NCI-H446 treated with DMSO at 0.1 percent for 48 hours (cell line): ENCODE data around the gene ARID5B.

Source experiments
- DNase-seq: peaks from one replicate; lab custom pipeline; 2025; lab: John Stamatoyannopoulos, UW

The ARID5B gene

DNA sequence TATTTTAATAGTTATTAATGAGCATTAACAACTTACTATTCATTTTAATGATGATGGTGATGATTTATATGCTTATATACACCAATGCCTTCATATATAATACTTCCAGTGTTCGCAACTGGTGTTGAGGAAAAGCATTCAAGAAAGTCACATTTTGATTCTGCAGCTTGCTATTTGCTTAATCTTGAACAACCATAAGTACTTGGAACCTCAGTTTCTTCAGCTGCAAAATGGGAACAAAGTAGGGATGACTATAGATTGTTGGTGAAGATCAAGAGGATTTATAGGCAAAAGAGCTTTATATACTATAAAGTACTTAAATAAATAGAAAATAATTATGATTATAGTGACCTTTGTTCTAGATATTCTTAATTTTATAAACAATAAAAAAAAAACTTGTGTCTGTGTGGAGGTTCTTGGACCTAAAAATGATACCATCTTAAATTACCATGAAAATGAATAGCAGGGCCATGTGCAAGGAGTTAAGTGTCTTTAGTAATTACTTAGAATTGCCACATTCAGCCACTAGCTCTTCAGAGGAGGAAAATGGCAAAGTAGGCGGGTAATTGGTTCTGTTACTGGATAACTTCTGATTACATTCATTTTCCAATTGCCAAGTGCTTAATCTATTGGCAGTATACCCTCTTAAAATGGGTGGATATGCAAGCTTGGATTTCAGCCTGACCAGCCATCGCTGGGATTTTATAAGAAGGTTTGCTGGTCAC, 4.5 kb downstream of the ARID5B start:
- no peak for DNase-seq

DNA sequence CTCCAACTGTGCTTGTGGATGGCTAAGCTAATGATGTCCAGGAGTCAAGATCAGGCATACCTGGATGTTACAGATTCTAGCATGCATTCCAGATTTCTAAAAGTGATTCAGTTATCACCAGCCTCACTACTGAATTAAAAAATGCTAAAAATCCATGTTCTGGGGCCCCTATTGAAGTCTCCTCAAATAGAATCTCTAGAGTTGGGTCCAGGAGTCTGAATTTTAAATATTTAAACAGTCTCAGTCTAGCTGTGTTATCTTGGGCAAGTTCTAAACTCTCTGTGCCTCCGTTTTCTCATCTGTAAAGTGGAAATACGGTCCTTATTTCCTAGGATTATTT, 5.0 kb downstream of the ARID5B start:
- DNase-seq, result no peak

DNA sequence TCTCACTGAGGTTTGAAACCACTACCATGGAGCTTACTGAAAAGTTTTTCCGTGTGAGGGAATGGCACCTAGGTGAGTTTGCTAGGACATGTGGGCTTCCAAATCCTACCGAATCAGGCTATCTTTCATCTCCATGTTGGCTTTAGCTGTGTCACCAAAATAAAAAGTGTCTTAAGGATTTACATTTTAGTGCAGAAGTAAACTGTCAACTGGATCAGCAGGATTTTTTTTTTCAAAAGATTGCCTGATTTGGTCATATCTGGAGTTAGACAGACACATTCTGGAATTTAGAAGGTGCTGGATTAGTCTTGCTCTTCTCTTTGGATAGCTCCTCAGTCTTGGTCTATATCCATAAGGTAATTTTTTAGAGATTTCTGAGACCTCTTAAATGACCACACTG, 5.5 kb downstream of the ARID5B start:
- no peak for DNase-seq

DNA sequence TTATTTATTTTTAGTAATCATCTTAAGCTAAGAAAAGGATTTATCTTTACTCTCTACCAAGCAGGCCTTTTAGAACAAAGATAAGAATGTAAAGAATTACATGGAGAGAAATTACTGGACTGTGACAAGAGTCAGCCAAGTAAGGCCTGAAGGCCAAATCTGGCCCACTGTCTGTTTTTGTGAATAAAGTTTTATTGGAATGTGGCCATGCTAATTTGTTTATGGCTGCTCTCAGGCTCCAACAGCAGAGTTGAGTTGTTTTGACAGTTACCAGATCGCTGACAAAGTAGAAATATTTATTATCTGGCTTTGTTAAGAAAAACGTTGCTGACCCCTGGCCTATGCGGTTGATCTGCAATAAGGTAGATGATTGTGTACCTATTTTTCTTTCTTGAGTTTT, 6.1 kb downstream of the ARID5B start:
- DNase-seq, result no peak

DNA sequence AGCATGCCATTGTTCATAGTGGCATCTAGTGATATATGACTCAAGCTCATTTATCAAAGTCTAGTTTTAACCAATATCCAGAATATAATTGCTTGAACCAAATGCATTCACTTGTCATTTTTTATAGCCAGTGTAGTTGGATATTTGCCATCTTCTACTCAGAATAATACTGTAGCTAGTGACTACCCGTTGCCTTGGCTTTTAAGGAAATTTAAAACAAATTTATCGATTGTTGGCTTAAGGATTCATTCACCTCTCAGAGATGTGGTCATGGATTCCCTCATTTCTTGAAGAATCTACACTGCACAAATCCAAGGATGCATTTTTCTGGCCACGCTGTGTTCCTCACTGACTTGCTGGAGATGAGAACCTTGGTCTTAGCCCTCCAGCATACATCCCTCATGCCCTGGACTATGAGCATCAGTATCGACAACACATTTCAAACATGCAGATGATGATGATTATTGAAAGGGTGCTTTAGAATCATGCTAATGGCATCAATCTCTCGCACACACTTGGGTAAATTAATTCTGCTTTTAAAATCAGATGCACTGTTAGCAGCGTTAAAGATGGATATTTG, 8.8 kb downstream of the ARID5B start:
- DNase-seq, result no peak

DNA sequence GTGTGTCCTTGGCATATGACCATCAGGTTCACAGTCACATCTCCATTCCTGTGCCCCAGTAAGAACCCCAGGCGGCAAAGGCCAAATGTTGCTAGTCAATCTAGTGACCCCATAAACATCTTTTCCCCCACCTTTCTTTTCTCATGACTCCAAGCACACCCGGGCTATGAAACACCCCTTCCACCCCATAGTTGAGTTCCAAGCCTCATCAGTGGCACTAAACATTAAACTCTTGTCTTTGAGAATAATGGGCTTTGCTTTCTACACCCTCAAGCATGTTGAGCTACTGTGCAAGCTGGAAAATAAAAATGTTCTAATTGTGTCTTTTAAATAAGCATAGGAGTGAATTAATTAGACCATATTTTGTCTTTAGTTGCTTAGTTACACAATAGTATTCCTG, 9.4 kb downstream of the ARID5B start:
- no peak for DNase-seq

DNA sequence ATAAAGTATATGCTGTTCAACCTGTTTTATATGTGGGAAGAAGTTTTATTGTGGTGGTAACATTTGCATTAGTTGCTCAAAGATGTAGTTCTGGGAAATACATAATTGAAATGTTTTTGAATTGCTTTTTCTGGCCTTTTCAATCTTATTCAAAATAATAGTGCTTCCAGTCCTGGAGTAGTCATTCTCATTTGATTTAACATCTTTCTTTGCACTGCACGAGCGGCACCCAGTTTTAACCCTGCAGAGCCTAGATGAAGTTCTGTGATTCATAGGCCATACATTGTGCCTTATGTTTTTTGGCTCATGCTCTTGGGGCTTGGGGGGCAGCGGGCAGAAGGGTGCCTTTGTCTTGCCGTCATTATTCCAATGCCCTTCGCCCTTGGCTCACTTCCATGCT, 9.9 kb downstream of the ARID5B start:
- no peak for DNase-seq

DNA sequence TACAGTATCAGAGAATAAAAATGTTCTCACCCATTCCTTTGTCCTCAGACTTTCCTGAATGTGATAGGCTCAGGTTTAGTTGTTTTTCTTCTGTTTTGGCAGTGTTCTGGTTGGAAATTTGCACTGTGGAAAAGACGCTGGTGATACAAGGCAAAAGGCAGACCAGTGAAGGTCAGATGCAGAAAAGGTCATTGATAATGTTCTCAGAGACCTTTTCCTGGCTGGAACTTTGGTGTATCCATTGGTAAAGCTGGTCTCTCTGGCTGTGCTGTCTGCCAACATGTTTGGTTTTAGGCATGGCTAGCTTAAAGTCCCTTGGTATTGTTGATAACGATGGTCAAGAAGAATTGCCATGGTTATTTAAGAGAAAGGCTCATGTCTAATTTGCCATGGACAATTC, 11.5 kb downstream of the ARID5B start:
- DNase-seq, result no peak

DNA sequence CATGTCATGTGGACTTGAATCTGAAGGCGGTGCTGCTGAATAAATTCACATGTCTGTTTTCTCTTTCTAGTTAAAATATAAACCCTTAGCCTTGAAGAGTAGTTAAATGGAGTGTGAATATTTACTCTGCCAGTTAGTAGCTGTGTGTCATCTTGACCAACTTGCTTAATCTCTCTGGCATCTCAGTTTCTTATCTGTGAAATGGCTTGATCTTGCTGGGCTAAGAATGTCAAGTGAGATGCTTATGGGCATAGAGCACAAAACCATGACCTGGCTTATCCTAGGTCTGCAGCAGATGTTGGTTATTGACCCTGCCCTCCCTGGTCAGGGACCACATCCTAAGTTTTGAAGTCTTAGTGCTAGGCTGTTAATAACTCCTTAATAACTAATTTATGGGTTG, 16.6 kb downstream of the ARID5B start:
- DNase-seq, result no peak

DNA sequence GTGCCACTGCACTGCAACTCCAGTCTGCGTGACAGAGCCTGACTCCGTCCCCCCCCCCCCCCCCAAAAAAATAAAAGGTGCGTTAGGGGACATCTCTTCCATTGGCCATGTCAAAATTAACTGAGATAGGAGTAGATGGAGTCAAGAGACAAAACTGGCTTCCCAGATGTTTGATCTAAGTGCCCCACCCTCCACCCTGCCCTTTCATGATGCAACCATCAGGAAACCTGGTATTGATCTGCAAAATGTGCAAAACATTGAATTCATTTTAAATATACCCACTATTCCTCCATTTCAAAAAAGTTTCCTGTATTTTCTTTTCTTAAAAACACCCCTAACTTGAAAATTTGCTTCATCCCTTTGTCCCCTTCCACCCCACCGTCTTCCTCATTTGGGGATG, 17.5 kb downstream of the ARID5B start:
- DNase-seq, result no peak

DNA sequence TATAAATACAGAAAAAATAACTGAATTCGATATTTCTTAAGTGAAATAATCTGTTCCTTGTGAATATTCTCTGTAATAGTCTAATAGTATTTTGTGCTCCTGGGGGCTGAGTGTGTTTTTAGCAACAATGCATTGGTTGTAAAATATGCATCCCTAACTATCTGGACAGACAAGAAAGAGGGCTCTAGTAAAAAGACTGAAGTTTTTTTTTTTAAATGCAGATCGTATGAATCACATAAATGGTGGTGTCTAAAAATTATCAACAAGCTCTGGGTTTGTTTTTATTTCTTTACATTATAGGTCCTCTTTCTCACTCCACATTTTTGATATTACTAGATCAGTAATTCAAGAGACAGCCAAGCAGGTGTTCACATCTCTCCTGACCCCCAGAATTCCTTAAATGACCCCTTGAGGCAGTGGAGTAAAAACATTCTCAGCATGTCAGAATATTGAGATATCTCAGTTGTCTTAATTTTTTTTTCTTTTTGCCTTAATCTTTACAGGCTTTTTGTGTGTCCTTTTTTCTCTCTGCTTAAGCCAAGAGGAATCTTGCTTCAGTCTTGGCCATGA, 18.2 kb downstream of the ARID5B start:
- DNase-seq, result no peak

DNA sequence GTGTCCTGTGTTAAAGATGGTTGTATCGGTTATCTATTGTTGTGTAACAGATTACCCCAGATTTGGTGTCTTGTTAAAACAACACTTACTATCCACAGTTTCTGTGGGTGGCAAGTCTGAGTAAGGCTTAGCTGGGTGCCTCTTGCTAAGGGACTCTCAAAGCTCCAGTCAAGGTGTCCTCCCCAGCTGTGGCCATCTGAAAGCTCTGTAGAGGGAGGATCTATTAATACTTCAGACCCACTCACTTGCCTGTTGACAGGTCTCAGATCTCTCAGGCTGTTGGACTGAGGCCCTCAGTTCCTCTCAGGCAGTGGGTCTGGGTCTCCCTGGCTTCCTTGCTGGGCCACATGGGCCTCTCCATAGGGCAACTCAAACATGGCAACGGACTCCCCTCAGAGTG, 19.6 kb downstream of the ARID5B start:
- DNase-seq, result no peak

DNA sequence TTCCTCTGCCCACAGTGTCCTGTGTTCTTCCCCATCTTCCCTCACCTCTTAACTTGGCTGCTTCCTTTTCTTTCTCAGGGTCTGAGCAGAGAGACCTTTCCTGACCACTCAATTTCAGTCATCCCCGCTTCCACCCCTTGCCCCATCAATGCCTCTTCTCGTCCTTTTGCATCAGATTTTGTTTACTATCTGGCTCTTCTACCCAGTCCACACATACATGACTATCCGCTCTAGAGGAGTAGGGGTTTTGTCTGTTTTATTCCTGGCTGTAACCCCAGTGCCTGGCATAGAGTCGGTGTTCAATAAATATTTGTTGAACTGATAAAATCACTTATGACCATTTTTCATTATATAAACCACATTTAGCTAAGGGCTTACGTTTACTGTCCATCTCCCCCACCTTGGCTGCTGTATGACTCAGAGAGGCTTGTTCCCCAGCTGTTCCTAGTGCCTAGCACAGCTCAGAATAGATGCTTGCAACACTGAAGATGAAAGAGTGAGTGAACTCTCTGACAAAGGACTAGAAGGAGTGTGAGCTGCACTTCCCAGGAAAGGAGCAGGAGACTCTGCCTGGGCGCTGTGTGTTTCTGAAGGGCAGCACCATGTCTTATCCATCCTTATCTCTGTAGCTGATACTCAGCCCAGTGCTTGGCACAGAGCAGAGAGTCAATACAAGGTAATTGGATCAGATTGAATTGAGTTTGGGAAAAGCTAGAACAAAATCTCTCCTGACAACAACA, 21.9 kb downstream of the ARID5B start:
- no peak for DNase-seq

DNA sequence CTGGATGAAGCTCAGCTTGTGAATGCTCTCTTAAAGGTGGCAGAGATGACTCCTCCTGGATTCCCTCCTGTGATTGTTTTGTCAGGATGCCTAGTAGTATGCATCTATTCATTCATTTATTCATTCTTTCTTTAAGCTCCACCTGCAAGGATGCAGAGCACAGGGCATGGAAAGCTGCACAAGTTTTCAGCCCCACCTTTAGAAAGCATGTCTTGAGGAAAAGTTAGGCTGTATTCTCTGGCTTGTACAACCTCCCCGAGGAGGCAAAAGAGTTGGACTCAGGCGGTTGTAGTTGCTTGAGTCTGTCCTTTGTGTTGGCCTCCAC, 22.4 kb downstream of the ARID5B start:
- DNase-seq, result no peak

DNA sequence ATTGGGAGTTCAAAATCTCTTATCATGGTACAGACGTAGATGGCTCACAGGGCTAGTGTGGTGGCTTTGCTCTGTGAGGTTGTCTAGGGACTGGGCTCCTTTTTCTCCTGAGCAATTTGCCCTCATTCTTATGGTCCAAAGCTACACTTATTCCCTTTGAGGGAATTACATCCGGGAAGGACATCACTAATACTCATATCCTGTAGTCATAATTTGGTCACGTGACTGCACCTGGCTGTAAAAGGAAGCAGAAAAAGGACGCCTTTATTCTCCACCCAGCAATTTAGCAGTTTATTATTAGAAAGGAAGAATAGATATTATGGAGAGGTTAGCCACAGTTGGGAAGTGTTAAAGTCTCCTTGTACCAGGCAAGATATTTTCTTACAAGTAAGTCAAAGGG, 28.1 kb downstream of the ARID5B start:
- DNase-seq, result no peak

DNA sequence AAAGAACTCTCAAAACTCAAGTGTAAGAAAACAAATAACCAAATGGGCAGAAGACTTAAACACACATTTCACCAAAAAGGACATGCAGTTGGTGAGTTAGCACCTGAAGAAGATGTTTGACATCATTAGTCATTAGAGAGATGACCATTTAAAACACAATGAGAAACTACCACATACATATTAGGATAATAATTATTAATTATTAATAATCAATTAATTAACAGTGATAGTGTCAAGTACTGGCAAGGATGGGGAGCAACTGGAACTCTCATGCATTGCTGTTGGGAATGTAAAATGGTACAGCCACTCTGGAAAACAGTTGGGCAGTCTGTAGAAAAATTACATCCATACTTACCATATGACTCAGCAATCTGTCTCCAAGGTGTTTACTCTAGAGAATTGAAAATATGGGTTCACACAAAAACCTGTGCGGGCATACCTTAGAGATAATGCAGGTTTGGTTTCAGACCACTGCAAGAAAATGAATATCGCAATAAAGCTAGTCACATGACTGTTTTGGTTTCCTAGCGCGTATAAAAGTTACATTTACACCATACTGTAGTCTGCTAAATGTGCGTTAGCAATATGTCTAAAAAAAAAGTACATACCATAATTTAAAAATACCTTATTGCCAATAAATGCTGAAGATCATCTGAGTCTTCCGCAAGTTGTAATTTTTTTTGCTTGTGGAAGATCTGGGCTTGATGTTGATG, 30.3 kb downstream of the ARID5B start:
- DNase-seq, result no peak

DNA sequence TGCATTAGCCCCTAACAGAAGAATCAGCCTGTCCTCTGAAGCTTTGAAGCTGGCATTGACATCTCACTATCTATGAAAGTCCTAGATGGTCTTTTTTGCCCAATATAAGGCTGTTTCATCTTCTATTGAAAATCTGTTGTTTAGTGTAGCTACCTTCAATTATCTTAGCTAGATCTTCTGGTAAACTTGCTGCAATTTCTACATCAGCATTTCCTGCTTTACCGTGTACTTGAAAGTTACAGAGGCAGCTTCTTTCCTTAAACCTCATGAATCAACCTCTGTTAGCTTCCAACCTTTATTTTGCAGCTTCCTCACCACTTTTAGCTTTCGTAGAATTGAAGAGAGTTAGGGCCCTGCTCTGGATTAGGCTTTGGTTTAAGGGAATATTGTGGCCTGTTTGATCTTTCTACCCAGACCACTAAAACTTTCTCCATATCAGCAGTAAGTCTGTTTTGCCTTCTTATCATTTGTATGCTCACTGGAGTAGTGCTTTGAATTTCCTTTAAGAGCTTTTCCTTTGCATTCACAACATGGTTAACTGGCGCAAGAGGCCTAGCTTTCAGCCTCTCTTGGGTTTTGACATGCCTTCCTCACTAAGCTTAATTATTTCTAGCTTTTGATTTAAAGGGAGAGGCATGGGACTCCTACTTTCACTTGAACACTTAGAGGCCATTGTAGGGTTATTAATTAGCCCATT, 32.5 kb downstream of the ARID5B start:
- DNase-seq, result no peak

DNA sequence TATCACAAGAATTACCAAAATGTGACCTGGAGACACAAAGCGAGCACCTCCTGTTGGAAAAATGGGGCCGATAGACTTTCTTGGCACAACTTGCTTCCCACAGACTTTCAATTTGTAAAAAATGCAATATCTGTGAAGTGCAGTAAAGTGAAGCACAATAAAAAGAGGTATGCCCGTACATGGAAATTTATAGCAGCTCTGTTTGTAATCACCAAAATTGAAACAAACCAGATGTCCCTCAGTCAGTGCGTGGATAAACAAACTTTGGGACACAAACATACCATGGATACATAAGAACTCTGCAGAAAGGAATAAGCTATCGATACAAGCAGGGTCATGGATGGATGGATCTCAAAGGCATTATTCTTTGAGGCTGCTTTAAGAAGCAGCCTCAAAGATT, 33.6 kb downstream of the ARID5B start:
- DNase-seq, result no peak

DNA sequence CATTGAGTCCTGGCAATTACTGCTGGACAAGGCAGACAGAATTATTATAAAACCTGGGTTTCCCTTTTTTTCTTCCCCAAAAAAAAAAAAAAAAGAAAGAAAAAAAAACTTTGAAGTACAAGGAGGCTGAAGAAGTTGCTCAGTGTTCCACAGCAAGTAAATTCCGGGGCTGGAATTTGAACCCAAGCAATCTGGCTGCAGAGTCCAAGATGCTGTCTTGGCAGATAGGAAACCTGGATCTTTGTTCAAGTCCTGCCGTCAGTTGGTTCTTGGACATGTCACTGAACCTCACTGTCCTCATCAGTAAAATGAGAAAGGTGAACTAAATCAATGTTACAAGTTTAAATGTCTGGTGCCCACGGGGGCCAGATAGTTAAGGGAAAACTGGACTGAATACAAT, 35.3 kb downstream of the ARID5B start:
- DNase-seq, result no peak

DNA sequence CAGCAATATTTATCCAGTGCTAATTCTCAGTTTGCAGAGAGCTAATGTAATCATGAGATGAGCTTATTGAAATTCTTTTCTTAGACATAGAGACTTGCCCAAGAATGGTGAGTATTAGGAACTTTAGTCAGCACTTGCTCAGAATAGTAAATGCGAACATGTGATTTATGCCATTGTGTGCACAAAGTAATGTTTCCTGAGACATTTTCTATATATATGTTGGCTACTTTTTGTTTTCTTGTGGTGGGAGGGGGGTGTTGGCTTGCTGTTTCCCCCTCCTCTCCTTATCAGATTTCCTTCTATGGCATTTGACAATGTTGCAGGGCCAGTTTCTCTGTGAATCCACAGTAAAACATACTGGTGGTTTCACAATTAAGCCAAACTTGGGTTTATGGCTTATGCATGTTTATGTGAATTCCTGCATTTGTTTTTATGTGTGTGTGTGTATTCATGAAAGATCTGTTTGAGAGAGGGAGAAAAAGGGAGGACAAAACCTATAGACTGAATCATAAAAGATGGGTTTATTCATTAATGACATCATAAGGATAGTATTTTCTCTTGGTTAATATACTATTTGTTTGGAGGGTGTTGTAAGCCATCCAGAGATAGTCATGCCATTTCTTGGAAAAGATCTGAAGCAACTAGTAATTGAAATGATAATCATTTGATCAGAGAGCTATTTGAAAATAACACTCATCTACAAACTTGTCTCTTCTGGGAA, 36.3 kb downstream of the ARID5B start:
- no peak for DNase-seq

DNA sequence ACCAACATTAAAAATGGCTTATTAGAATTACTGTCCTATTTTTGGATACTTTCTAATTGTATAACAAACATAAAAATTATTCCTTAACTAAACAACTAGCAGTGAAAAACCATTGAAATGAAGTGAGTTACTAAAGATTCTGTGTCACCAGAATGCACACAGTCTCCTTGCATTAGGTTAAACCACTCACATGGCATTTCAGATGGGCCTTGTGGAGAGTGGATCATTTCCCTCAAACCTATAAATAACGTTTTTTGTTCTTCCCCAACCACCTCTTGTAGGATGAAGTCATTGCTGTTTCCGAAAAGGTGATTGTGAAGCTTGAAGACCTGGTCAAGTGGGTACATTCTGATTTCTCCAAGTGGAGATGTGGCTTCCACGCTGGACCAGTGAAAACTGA, 38.4 kb downstream of the ARID5B start:
- no peak for DNase-seq
